AG04450 (cell line): ENCODE results near the gene ACOXL. TPM values are rescaled to one million over a fixed set of nuclear protein-coding genes. Genes with fewer than 3 reads are reported as not detected.
"Not testable (repeated sequence)": the region's sequence is repeated elsewhere in the genome, so short reads cannot be mapped to it uniquely, and the experiment has no call there.

Source experiments
- CTCF ChIA-PET: fragments of 300-600, 350-600 bp; formaldehyde crosslinking; extraction: SDS; loops from one replicate; lab custom pipeline; 2022; ENCODE audit warnings: antibody characterized with exemption, inconsistent platforms; lab: Charles Lee
- POLR2A ChIA-PET: fragments of 350-600 bp; formaldehyde crosslinking; extraction: SDS; loops from one replicate; lab custom pipeline; 2021; ENCODE audit warnings: antibody characterized with exemption, inconsistent platforms; lab: Yijun Ruan, JAX
- DNase-seq: peaks from one replicate; pipeline ENCODE4 v3.0.0-alpha.2; 2011; ENCODE audit warnings: low read depth, low spot score
- H3K27ac ChIP-seq: one replicate; pipeline ENCODE4 v1.5.1; 2012; ENCODE audit warnings: low read depth, low read length, control low read depth
- H3K27me3 ChIP-seq: one replicate; pipeline ENCODE4 v1.6.0; 2012; ENCODE audit warnings: low read length; ENCODE audit not compliant: control insufficient read depth, insufficient read depth
- H3K4me3 ChIP-seq: 2 replicates; pipeline ENCODE4 v1.5.1; 2011; ENCODE audit warnings: mild to moderate bottlenecking, low read depth, low read length, control low read depth
- H3K9me3 ChIP-seq: 2 replicates; pipeline ENCODE4 v1.5.1; 2012; ENCODE audit warnings: low read length; ENCODE audit not compliant: control insufficient read depth, insufficient read depth
- CTCF ChIP-seq: IDR thresholded peaks from 2 replicates; pipeline ENCODE4 v1.5.1; 2011; ENCODE audit warnings: low read depth, low read length, control low read depth, inconsistent platforms
- polyA minus RNA-seq: library from RNA; depleted of rRNA, polyadenylated mRNA; stranded (reverse); fragments of >200 nt; gene quantifications from 2 replicates; pipeline ENCODE4 v1.2.3, GENCODE V29; 2011; rRNA and poly(A)+ RNA removed
- polyA plus RNA-seq: library from polyadenylated mRNA; depleted of rRNA; stranded (reverse); fragments of >200 nt; gene quantifications from 2 replicates; pipeline ENCODE4 v1.2.3, GENCODE V29; 2011; rRNA removed

Gene ACOXL
- polyA plus RNA-seq: not detected in 2 replicates
- polyA minus RNA-seq: not detected in 2 replicates

- no peak for DNase-seq
- H3K4me3 ChIP-seq: no peak within 1 kb of the TSS
- POLR2A ChIA-PET: no interaction called here
Measured at GRCh38 chr2:110732422-110733413, at the start of gene ACOXL. Gene ACOXL, plus strand, starts transcription at chr2:110732573. Its CDS starts 35,817 bp downstream, at chr2:110768390.

GRCh38 chr2:110682872-110683271, 49.5 kb upstream of the ACOXL start:
- Histone ChIP-seq H3K27me3 (peaks cover 48% of the 10 kb centered on the region), H3K27ac (no peak overlapping the region), H3K4me3 (no peak overlapping the region), H3K9me3 (peaks cover 4% of the 10 kb centered on the region)
- POLR2A ChIA-PET: no interaction called here
- TF ChIP-seq CTCF: no peak
- CTCF ChIA-PET: interaction anchor here (1.2 kb wide), 1 partner anchor 72 kb away, joined by 3 read pairs; no protein-coding TSS in a partner anchor
- DNase-seq: no peak

More at GRCh38 chr2:110732422-110733413, at the start of gene ACOXL:
- peaks cover 5% of the 10 kb centered on the region; the same call in 1 of the 2 replicates for H3K9me3 ChIP-seq
- H3K27me3 ChIP-seq: peaks cover 58% of the 10 kb centered on the region
- CTCF ChIA-PET: no interaction called here
- peak within 1 kb of the TSS; percentile 2 for H3K27ac ChIP-seq
- no peak for TF ChIP-seq CTCF

- CTCF ChIA-PET, H3K9me3 ChIP-seq, POLR2A ChIA-PET, H3K27ac ChIP-seq, DNase-seq, H3K4me3 ChIP-seq: not testable (repeated sequence)
- peaks cover 40% of the 10 kb centered on the region for H3K27me3 ChIP-seq
Measured at GRCh38 chr2:110687775-110688484, 44.4 kb upstream of the ACOXL start.

GRCh38 chr2:110688594-110689091, 43.7 kb upstream of the ACOXL start:
- CTCF ChIA-PET: interaction anchor here (0.8 kb wide), 1 partner anchor 67 kb away, joined by 3 read pairs; no protein-coding TSS in a partner anchor
- no peak for DNase-seq
- no peak for TF ChIP-seq CTCF
- peaks cover 4% of the 10 kb centered on the region; the same call in 1 of the 2 replicates for H3K9me3 ChIP-seq
- no peak overlapping the region for H3K4me3 ChIP-seq
- no peak overlapping the region for H3K27ac ChIP-seq
- POLR2A ChIA-PET: no interaction called here
- peaks cover 39% of the 10 kb centered on the region for H3K27me3 ChIP-seq
